Measurements from ENCODE around the gene PDZD2.

- TF ChIP-seq CTCF (IDR thresholded peaks at IDR 0.05 in 4 of 5, conservative IDR thresholded peaks at IDR 0.05 in 1 of 5) (no peak), POLR2A (IDR thresholded peaks at IDR 0.05) (no peak)
These were observed 147.2 kb downstream of the PDZD2 start for GRCh38 chr5:31786090-31786631.

Data from gastrocnemius medialis (tissue), 4 donors.